ENCODE measurements around the gene DIP2C.

- TF ChIP-seq POLR2A (IDR thresholded peaks at IDR 0.05) (no peak), CTCF (IDR thresholded peaks at IDR 0.05) (no peak)
Measured at GRCh38 chr10:655184-655583, 34.3 kb downstream of the DIP2C start.

Measured in testis (tissue), 2 donors.